ENCODE measurements around the gene KCNH1. TPM values are rescaled to one million over a fixed set of nuclear protein-coding genes. Genes with fewer than 3 reads are reported as not detected.

KCNH1 gene
- polyA plus RNA-seq, 1 of the 3 experiments (the other 2 are of a cell fraction), result 0.08 TPM

- DNase-seq, result no peak
- Histone ChIP-seq H3K4me3 (ENCODE audit: low read depth in 2 of 2, low read length in 1 of 2) (no peak overlapping the region), H2AFZ (ENCODE audit: low read depth) (no peak overlapping the region), H3K9ac (no peak overlapping the region), H3K79me2 (ENCODE audit: insufficient read depth) (no peaks in the 10 kb centered on the region), H4K20me1 (ENCODE audit: insufficient read depth) (no peaks in the 10 kb centered on the region), H3K4me1 (ENCODE audit: control insufficient read depth in 1 of 2, insufficient read depth in 2 of 2, low read depth in 1 of 2, low read length in 1 of 2) (no peaks in the 10 kb centered on the region), H3K27ac (ENCODE audit: low read depth in 2 of 2, low read length in 1 of 2) (no peak overlapping the region), H3K9me2 (no peaks in the 10 kb centered on the region), H3K36me3 (replicated peaks in 1 of 2; ENCODE audit: control insufficient read depth in 1 of 2, insufficient read depth in 2 of 2, low read length in 1 of 2) (no peaks in the 10 kb centered on the region), H3K9me3 (0 out of 2 replicates have a peak, but pooled peaks cover 4% of the 10 kb centered on the region), H3F3A (replicated peaks; ENCODE audit: insufficient read depth) (no peaks in the 10 kb centered on the region), H3K4me2 (no peak overlapping the region), H3K27me3 (ENCODE audit: insufficient read depth) (no peaks in the 10 kb centered on the region)
- CTCF ChIA-PET, result no interaction called here
- POLR2A ChIA-PET, result no interaction called here
- TF ChIP-seq SMC3 (IDR thresholded peaks at IDR 0.05; ENCODE audit: low read depth, low read length), result no peak
- TF ChIP-seq GABPA (IDR thresholded peaks at IDR 0.05; ENCODE audit: low read depth), result no peak
- no peak for TF ChIP-seq NFIC (IDR thresholded peaks at IDR 0.05; ENCODE audit: borderline replicate concordance)
- no peak for TF ChIP-seq RCOR1 (IDR thresholded peaks at IDR 0.05; ENCODE audit: low read length)
- no peak for TF ChIP-seq NRF1 (IDR thresholded peaks at IDR 0.05; ENCODE audit: low read depth, low read length)
- TF ChIP-seq POLR2AphosphoS5 (IDR thresholded peaks at IDR 0.05; ENCODE audit: low read depth, low read length), result no peak
- no peak for TF ChIP-seq EZH2phosphoT487 (IDR thresholded peaks at IDR 0.05; ENCODE audit: borderline replicate concordance, low read depth)
- no peak for TF ChIP-seq EP300 (IDR thresholded peaks at IDR 0.05; ENCODE audit: borderline replicate concordance in 1 of 2, low read depth in 1 of 2, low read length in 1 of 2)
- no peak for TF ChIP-seq CTCF (IDR thresholded peaks at IDR 0.05)
- no peak for TF ChIP-seq ZBTB33 (IDR thresholded peaks at IDR 0.05; ENCODE audit: borderline replicate concordance, low read depth)
- no peak for TF ChIP-seq ELF1 (IDR thresholded peaks at IDR 0.05)
- no peak for TF ChIP-seq RXRA (IDR thresholded peaks at IDR 0.05; ENCODE audit: borderline replicate concordance, low read depth)
- TF ChIP-seq PBX3 (IDR thresholded peaks at IDR 0.05), result no peak
- TF ChIP-seq FOXJ3 (CRISPR knock-in tag; IDR thresholded peaks at IDR 0.05), result no peak
- TF ChIP-seq GATA2 (CRISPR knock-in tag; IDR thresholded peaks at IDR 0.05), result no peak
- no peak for TF ChIP-seq YY1 (IDR thresholded peaks at IDR 0.05; ENCODE audit: low read depth)
- WGBS (ENCODE audit: low lambda C conversion rate), result 38% methylated on average over 1 of the region's 1 CpG
Observed at GRCh38 chr1:211169353-211169752, 35.4 kb upstream of the KCNH1 start.
